Anterior cingulate cortex (tissue), 58 donors: ENCODE results near the gene ADCY7.

Source experiments
- DNase-seq, 58 donors: peaks; one replicate each; lab custom pipeline; 2025; lab: John Stamatoyannopoulos, UW

The ADCY7 gene

DNA sequence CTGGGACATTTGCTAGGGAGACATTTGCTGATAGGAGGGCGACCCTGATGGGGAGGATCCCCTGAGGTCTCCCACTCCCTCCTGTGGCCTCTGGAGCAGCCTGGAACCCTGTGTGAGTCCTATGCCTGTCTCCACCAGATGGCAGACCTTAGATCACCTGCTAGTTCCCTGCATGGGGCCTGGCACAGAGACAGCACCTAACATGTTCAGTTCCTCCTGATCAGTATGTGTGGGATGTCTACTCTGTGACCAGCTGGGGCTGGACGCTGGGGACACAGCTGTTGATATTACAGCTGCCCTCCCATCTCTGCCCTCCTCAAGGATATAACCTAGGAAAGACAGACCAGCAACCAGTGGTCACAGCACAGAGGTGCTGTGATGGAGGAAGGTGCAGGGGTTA, 1.1 kb upstream of the ADCY7 start:
- DNase-seq: no peak

- no peak for DNase-seq
These were observed 525 bp upstream of the ADCY7 start for GRCh38 chr16:50265716-50266336.

- no peak for DNase-seq
These were observed 840 bp downstream of the ADCY7 start for GRCh38 chr16:50267151-50267631.

DNA sequence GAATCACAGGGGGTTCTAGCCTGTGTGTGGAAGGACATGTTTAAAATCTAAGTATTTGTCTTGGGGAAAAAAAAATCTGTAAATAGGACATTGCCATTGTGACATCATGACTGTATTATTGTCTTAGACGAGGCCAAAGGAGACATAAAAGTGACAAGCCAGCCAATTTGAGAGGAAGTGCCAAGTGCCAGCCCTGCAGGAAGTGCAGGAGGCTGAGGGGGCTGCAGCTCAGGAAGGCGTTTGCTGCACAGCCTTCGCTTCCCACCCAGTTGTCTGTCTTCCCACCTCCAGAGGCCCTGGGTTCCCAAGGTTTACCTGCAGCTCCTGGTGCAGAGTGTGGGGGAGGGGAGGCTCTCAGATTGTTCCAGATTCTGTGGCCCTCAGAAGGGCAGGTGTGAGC, 1.3 kb downstream of the ADCY7 start:
- DNase-seq: no peak

DNA sequence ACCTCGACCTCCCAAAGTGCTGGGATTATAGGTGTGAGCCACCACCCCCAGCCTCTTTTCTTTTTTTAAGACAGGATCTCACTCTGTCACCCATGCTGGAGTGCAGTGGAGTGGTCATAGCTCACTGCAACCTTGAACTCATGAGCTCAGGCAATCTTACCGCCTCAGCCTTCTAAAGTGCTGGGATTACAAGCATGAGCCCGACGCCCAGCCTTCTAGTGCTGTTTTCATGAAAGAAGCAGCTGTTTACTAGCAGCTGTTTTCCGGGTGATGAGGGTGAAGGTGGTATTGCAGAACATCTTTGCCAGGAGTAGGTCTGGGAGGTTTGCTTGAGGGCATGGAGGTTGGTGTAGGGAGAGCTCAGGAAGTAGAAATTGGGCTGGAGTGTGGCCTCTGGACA, 2.0 kb downstream of the ADCY7 start:
- no peak for DNase-seq

DNA sequence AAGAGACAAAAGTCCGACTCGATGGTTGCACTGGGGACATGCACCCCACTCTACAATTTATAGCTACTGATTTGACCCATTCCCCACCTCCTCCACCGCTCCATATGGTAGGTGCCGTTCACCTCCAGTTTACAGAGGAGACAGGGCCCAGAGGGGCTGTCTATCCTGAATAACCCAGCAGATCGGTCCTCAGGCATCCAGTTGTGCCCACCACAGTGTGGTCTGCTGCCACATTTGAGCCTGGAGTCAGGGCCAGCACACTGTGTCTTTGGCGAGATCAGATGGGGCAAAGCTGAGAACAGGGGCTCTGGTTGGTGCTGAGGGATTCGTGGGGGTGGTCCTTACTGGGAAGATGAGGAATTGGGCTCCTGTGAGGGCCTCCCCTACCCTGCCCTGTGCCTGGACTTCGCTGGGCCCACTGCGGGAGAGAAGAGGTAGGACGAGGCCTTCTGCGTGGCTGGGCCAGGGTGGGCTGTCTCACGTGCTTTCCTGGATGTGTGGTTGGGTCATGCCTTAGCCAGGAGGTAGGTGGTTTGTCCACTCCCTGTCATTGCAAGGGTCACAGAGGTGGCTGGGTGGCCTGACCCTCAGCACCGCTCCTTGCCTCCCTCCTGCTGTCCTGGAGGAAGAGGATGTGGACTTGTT, 2.8 kb downstream of the ADCY7 start:
- no peak for DNase-seq

GRCh38 chr16:50269769-50270509, 3.6 kb downstream of the ADCY7 start:
- no peak for DNase-seq

- no peak for DNase-seq
These were observed 4.3 kb downstream of the ADCY7 start for GRCh38 chr16:50270510-50271147.

GRCh38 chr16:50271148-50272041, 5.0 kb downstream of the ADCY7 start:
- no peak for DNase-seq

DNA sequence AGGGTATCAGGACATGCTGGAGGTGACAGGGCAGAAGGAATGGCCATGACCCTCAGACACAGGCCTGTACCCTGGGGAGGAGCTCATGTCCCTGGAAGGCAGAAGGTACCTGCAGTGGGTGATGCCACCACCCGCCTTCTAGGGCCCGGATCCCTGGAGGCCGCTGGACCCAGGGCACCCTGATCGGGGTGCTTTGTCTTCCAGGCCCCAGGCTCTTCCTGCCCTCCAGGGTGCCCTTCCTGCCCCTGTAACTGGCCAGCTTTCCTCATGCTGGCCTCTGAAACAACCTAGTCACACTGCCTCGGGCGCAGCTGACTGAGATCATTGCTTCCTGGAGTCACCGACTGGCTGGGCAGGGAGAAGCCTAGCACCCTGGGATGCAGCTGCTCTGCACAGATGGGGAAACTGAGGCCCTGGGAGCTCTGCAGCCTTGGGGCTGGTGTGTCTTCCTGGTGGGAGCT, 5.8 kb downstream of the ADCY7 start:
- no peak for DNase-seq

DNA sequence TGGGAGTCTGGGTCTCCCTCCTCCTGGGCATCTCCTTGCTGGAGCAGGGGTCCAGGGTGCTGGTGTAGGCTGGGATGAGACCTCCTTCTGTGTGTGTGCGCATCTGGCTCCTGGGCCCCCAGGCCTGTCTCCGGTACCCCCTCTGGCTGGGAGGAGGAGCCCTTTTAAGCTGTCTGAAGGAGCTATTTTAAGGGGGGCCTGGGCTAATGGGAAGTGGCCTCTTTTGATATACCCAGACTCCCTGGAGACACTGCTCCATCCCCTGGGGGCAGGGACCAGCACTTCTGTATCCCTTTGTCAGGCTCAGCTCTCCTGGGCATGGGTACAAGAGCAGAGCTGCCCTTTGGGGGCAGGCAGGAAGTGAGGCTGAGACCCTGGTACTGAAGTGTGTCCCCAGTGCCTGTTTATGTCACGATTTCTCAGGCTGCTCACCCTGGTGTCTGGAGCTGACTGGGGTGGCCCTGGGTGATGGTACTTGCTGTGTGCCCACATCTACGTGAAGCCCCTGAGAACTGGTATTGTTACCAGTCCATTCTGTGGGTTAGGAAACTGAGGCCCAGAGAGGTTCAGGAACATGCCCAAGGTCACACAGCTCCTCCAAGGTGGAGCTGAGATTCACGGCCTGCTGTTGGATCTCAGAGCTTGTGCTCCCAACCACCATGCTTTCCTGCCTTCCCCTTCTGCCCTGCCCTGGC, 6.5 kb downstream of the ADCY7 start:
- no peak for DNase-seq

DNA sequence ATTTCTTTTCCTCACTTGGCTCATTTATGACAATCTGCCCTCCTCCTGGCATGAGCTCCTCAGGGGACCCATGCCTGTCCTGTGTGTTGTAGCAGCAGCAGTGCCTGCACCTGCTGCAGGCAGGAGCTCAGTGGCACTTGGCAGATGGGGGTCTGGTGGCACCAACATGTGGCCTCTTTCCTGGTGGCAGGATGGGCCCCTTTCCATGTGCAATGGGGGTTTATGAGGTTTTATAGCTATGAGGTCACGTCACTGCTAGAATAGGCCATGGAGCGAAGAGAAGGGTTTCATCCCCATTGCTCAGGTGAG, 7.0 kb downstream of the ADCY7 start:
- DNase-seq: no peak

DNA sequence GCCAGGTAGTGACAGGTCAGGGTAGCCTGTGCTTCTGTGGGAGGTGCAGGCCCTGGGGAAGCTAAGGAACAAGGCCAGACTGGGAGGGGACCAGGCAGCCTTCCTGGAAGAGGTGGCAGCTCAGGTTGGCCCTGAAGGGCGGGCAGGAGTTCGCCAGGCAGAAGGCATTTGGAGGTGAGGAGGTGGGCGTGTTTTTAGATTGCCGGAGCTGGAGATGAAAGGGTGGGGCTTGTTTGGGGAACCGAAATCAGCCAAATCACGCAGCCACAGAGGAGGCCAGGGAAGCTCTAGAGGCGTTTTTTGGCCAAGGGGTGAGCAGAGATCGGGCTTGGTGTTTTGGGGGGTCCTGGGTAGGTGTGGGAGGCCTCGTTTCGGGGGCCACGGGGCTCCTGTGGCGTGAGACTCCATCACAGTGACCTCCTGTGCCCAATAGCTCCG, 7.6 kb downstream of the ADCY7 start:
- DNase-seq: no peak

DNA sequence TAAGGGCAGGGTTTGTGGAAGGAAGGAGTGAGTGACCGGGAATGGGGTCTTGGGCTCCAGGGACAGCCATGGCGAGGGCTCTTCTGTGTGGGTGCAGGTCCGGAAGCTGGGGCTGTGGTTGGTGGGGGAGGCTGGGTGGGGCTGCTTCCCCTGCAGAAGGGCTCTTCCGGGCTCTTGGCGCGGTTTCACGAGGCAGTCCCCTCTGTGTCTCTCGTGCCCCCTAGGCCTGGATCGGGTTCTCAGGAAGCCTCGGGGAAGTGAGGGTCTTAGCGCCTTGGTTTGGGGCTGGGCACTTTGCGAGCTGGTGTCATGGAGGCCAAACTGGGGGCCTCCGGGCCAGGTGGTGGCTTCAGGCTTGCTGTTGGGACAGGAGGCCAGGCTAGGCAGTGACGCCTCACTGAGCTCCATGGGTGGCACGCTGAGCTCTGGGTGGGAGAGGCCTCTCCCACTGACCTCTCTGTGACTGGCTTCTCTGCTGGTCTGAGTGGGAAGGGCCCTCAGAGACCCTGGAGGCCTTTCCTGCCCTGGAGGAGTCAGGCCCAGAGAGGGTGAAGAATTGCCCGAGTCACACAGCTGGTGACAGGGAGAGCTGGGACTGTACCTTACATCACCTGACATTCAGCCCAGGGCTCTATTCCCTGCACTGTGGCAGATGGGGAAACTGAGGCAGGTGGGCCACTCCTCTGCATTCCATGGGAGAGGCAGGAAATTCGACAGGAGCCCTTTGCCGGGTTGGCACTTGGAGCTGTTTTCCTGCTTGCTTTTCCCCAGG, 8.2 kb downstream of the ADCY7 start:
- no peak for DNase-seq

DNA sequence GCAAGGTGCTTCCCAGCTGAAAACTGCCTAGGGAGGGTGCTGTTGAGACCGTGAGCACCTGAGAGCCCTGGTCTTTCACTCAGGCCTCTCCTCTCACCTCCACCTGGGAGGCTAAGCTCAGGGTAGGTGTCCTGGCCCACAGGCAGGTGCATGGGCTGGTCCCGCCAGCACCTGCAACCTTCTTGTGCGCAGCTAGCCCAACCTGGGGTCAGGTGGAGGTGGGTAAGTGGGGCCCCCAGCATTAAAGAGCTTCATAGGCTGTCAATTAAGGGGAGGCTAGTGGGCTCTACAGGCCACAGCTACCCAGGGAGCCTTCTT, 8.7 kb downstream of the ADCY7 start:
- no peak for DNase-seq

- DNase-seq: no peak
These were observed 9.3 kb downstream of the ADCY7 start for GRCh38 chr16:50275428-50276325.

GRCh38 chr16:50276326-50276640, 9.9 kb downstream of the ADCY7 start:
- no peak for DNase-seq
